MG63 (cell line): ENCODE data around the gene AFAP1L2. TPM values are rescaled to one million over a fixed set of nuclear protein-coding genes. Genes with fewer than 3 reads are reported as not detected.
"Not testable (repeated sequence)": the region's sequence is repeated elsewhere in the genome, so short reads cannot be mapped to it uniquely, and the experiment has no call there.

ENCODE experiments used
- DNase-seq: peaks from one replicate; pipeline ENCODE4 v3.0.0-alpha.2; 2020
- H3K27me3 ChIP-seq: fragments of 250-450 bp; sonication (Bioruptor Pico); 2 replicates; pipeline ENCODE4 v1.5.1; 2020; ENCODE audit warnings: mild to moderate bottlenecking, moderate library complexity
- H3K36me3 ChIP-seq: fragments of 250-450 bp; sonication (Bioruptor Pico); 2 replicates; pipeline ENCODE4 v1.5.1; 2020; ENCODE audit warnings: mild to moderate bottlenecking, moderate library complexity
- H3K4me3 ChIP-seq: fragments of 250-450 bp; sonication (Bioruptor Pico); 2 replicates; pipeline ENCODE4 v1.5.1; 2020; ENCODE audit warnings: mild to moderate bottlenecking, moderate library complexity
- H3K9me3 ChIP-seq: fragments of 250-450 bp; sonication (Bioruptor Pico); 2 replicates; pipeline ENCODE4 v1.5.1; 2020; ENCODE audit warnings: mild to moderate bottlenecking, moderate library complexity
- total RNA-seq: library from RNA; depleted of rRNA; stranded (reverse); fragments of >200 nt; shearing (Covaris generic); gene quantifications from 2 replicates; pipeline ENCODE4 v1.2.3, GENCODE V29; 2014; ENCODE audit warnings: low replicate concordance

The AFAP1L2 gene
- total RNA-seq, 1 experiment from 2014 or later = 3.8 TPM

GRCh38 chr10:114359041-114359952 is 45.0 kb downstream of the AFAP1L2 start:
- no peaks in the 10 kb centered on the region for H3K9me3 ChIP-seq
- H3K27me3 ChIP-seq = no peaks in the 10 kb centered on the region
- no peak overlapping the region for H3K4me3 ChIP-seq
- H3K36me3 ChIP-seq = no peaks in the 10 kb centered on the region
- peak; percentile 76 for DNase-seq

GRCh38 chr10:114357515-114357996 is 46.7 kb downstream of the AFAP1L2 start:
- DNase-seq = no peak
- H3K27me3 ChIP-seq = no peaks in the 10 kb centered on the region
- H3K36me3 ChIP-seq = no peaks in the 10 kb centered on the region
- H3K4me3 ChIP-seq = no peak overlapping the region
- H3K9me3 ChIP-seq = no peaks in the 10 kb centered on the region

- H3K4me3 ChIP-seq = no peak overlapping the region
- H3K9me3 ChIP-seq = no peaks in the 10 kb centered on the region
- peak; percentile 53 for DNase-seq
- H3K36me3 ChIP-seq = no peaks in the 10 kb centered on the region
- no peaks in the 10 kb centered on the region for H3K27me3 ChIP-seq
Measured at GRCh38 chr10:114356751-114357514, 47.4 kb downstream of the AFAP1L2 start.

- no peaks in the 10 kb centered on the region for H3K9me3 ChIP-seq
- no peak overlapping the region for H3K4me3 ChIP-seq
- DNase-seq = no peak
- H3K36me3 ChIP-seq = no peaks in the 10 kb centered on the region
- no peaks in the 10 kb centered on the region for H3K27me3 ChIP-seq
Measured at GRCh38 chr10:114356126-114356525, 48.2 kb downstream of the AFAP1L2 start.

GRCh38 chr10:114353383-114353782 is 50.9 kb downstream of the AFAP1L2 start:
- no peak overlapping the region for H3K4me3 ChIP-seq
- H3K36me3 ChIP-seq = no peaks in the 10 kb centered on the region
- H3K9me3 ChIP-seq = no peaks in the 10 kb centered on the region
- no peaks in the 10 kb centered on the region for H3K27me3 ChIP-seq
- DNase-seq = peak; percentile 39

GRCh38 chr10:114352653-114353298 is 51.5 kb downstream of the AFAP1L2 start:
- H3K36me3 ChIP-seq = no peaks in the 10 kb centered on the region
- DNase-seq = peak; percentile 19
- H3K4me3 ChIP-seq = no peak overlapping the region
- H3K27me3 ChIP-seq = no peaks in the 10 kb centered on the region
- no peaks in the 10 kb centered on the region for H3K9me3 ChIP-seq

GRCh38 chr10:114350751-114351150 is 53.6 kb downstream of the AFAP1L2 start:
- DNase-seq = no peak
- Histone ChIP-seq H3K36me3 (no peaks in the 10 kb centered on the region), H3K4me3 (no peak overlapping the region), H3K27me3 (no peaks in the 10 kb centered on the region), H3K9me3 (no peaks in the 10 kb centered on the region)

- no peaks in the 10 kb centered on the region for H3K36me3 ChIP-seq
- no peak for DNase-seq
- H3K9me3 ChIP-seq = no peaks in the 10 kb centered on the region
- no peaks in the 10 kb centered on the region for H3K27me3 ChIP-seq
- no peak overlapping the region for H3K4me3 ChIP-seq
Measured at GRCh38 chr10:114349522-114350215, 54.6 kb downstream of the AFAP1L2 start.

GRCh38 chr10:114349071-114349470 is 55.2 kb downstream of the AFAP1L2 start:
- H3K27me3 ChIP-seq, H3K9me3 ChIP-seq, H3K36me3 ChIP-seq, DNase-seq, H3K4me3 ChIP-seq: not testable (repeated sequence)

- H3K9me3 ChIP-seq = no peaks in the 10 kb centered on the region
- no peak for DNase-seq
- no peaks in the 10 kb centered on the region for H3K36me3 ChIP-seq
- H3K27me3 ChIP-seq = no peaks in the 10 kb centered on the region
- H3K4me3 ChIP-seq = no peak overlapping the region
Measured at GRCh38 chr10:114347791-114348190, 56.5 kb downstream of the AFAP1L2 start.

GRCh38 chr10:114347241-114347640 is 57.1 kb downstream of the AFAP1L2 start:
- H3K36me3 ChIP-seq = no peaks in the 10 kb centered on the region
- no peaks in the 10 kb centered on the region for H3K9me3 ChIP-seq
- no peaks in the 10 kb centered on the region for H3K27me3 ChIP-seq
- DNase-seq = no peak
- H3K4me3 ChIP-seq = no peak overlapping the region

GRCh38 chr10:114346176-114347031 is 57.9 kb downstream of the AFAP1L2 start:
- Histone ChIP-seq H3K4me3 (no peak overlapping the region), H3K36me3 (no peaks in the 10 kb centered on the region), H3K27me3 (no peaks in the 10 kb centered on the region), H3K9me3 (no peaks in the 10 kb centered on the region)
- no peak for DNase-seq

GRCh38 chr10:114345701-114346100 is 58.6 kb downstream of the AFAP1L2 start:
- H3K36me3 ChIP-seq = no peaks in the 10 kb centered on the region
- no peak overlapping the region for H3K4me3 ChIP-seq
- H3K9me3 ChIP-seq = no peaks in the 10 kb centered on the region
- H3K27me3 ChIP-seq = no peaks in the 10 kb centered on the region
- no peak for DNase-seq

- H3K9me3 ChIP-seq = no peaks in the 10 kb centered on the region
- no peaks in the 10 kb centered on the region for H3K36me3 ChIP-seq
- no peak overlapping the region for H3K4me3 ChIP-seq
- H3K27me3 ChIP-seq = no peaks in the 10 kb centered on the region
- no peak for DNase-seq
Measured at GRCh38 chr10:114343623-114344505, 60.4 kb downstream of the AFAP1L2 start.

- H3K4me3 ChIP-seq = no peak overlapping the region
- no peaks in the 10 kb centered on the region for H3K36me3 ChIP-seq
- H3K9me3 ChIP-seq = no peaks in the 10 kb centered on the region
- DNase-seq = no peak
- no peaks in the 10 kb centered on the region for H3K27me3 ChIP-seq
Measured at GRCh38 chr10:114342976-114343375, 61.3 kb downstream of the AFAP1L2 start.
